T-cell (primary cell): ENCODE measurements around the gene TXLNB. TPM values are rescaled to one million over a fixed set of nuclear protein-coding genes. Genes with fewer than 3 reads are reported as not detected.
A peak's percentile ranks its signal among the peaks of the same experiment; 100 is the strongest.

Source experiments
- ATAC-seq, 4 experiments: fragments of 200-7000 bp in 3 of 4; fragments of 150-1000 bp in 1 of 4; cut with Tn5 transposase; replicated peaks in 1 of 4; 1 replicate in 3 of 4; 2 replicates in 1 of 4; pipeline ENCODE4 v1.10.0; 2021; ENCODE audit warnings: moderate library complexity in 3 of 4, mild to moderate bottlenecking in 2 of 4, moderate number of reproducible peaks in 1 of 4
- CTCF ChIA-PET, 2 donors: fragments of 300-600 bp; sonication (Branson Sonifier 250); formaldehyde crosslinking; loops; one replicate each; lab custom pipeline; 2022; ENCODE audit warnings: antibody characterized with exemption in 2 of 2; lab: Charles Lee
- POLR2A ChIA-PET, 2 donors: fragments of 300-600 bp; sonication (Branson Sonifier 250); formaldehyde crosslinking; loops; one replicate each; lab custom pipeline; 2022; ENCODE audit warnings: antibody characterized with exemption in 2 of 2; lab: Charles Lee
- DNase-seq, 35 experiments: peaks; one replicate each; pipeline versions ENCODE4 v3.0.0 to v3.0.0-alpha.2; 2013 to 2023
- H3K27ac ChIP-seq: one replicate; pipeline ENCODE4 v1.5.1; 2013; ENCODE audit warnings: low read length
- H3K27me3 ChIP-seq, 2 experiments: replicated peaks in 1 of 2; 1 replicate in 1 of 2; 2 replicates in 1 of 2; pipeline versions ENCODE4 v1.6.1 to v1.7.0; 2013; ENCODE audit warnings: low read length in 1 of 2, mixed read lengths in 1 of 2; ENCODE audit not compliant: control insufficient read depth in 2 of 2, insufficient read depth in 2 of 2; ENCODE audit errors: extremely low read depth in 1 of 2
- H3K36me3 ChIP-seq, 2 donors: 1 replicate in 1 of 2; 2 replicates in 1 of 2; pipeline versions ENCODE4 v1.6.1 to v1.7.0; 2013; ENCODE audit warnings: low read length in 1 of 2; ENCODE audit not compliant: control insufficient read depth in 2 of 2, insufficient read depth in 1 of 2; ENCODE audit errors: extremely low read depth in 1 of 2
- H3K4me1 ChIP-seq, 2 experiments: 1 replicate in 1 of 2; 2 replicates in 1 of 2; pipeline versions ENCODE4 v1.6.1 to v1.7.0; 2013; ENCODE audit warnings: low read length in 2 of 2, mixed read lengths in 1 of 2; ENCODE audit not compliant: insufficient read depth in 2 of 2, control insufficient read depth in 1 of 2; ENCODE audit errors: extremely low read depth in 1 of 2
- H3K4me3 ChIP-seq, 2 donors: 1 replicate in 1 of 2; 2 replicates in 1 of 2; pipeline versions ENCODE4 v1.5.1 to v1.7.0; 2013; ENCODE audit warnings: mild to moderate bottlenecking in 2 of 2, low read length in 1 of 2, moderate library complexity in 1 of 2; ENCODE audit not compliant: control insufficient read depth in 1 of 2; ENCODE audit errors: extremely low read depth in 1 of 2
- H3K9me3 ChIP-seq: 2 replicates; pipeline ENCODE4 v1.7.0; 2013
- H3K27ac Mint-ChIP-seq, 2 donors: one replicate each; pipeline ENCODE4 v1.8.0; 2020 to 2021; ENCODE audit warnings: mild to moderate bottlenecking in 2 of 2, mixed read lengths in 2 of 2
- H3K27me3 Mint-ChIP-seq, 2 donors: one replicate each; pipeline ENCODE4 v1.8.0; 2021 to 2022; ENCODE audit warnings: mixed read lengths in 2 of 2
- H3K36me3 Mint-ChIP-seq: one replicate; pipeline ENCODE4 v1.8.0; 2021; ENCODE audit warnings: mixed read lengths
- H3K4me1 Mint-ChIP-seq, 3 donors: one replicate each; pipeline ENCODE4 v1.8.0; 2020 to 2022; ENCODE audit warnings: mixed read lengths in 3 of 3, mild to moderate bottlenecking in 1 of 3
- H3K4me3 Mint-ChIP-seq, 3 donors: one replicate each; pipeline ENCODE4 v1.8.0; 2020 to 2022; ENCODE audit warnings: mild to moderate bottlenecking in 3 of 3, mixed read lengths in 3 of 3, moderate library complexity in 3 of 3
- H3K9me3 Mint-ChIP-seq, 3 donors: one replicate each; pipeline ENCODE4 v1.8.0; 2020 to 2022; ENCODE audit warnings: mixed read lengths in 3 of 3
- WGBS: methylation state at CpG from one replicate; pipeline ENCODE4 v1.1.5; 2013; ENCODE audit warnings: missing lambda C conversion rate; ENCODE audit not compliant: insufficient coverage; 5-methylcytosine and 5-hydroxymethylcytosine counted together
- total RNA-seq, 35 experiments: library from RNA in 6 of 35; stranded (reverse) in 6 of 35; fragments of 120-200 nt in 1 of 35; gene quantifications; one replicate each; pipeline versions ENCODE4 v1.2.1 to v1.2.4 and lab custom pipeline; 2013 to 2026

Gene TXLNB
- total RNA-seq, 5 donors from 2014 or later (not counting 1 experiment from before 2014, with no cell fraction given) = 0.41 to 0.92 (median 0.72) TPM

DNA sequence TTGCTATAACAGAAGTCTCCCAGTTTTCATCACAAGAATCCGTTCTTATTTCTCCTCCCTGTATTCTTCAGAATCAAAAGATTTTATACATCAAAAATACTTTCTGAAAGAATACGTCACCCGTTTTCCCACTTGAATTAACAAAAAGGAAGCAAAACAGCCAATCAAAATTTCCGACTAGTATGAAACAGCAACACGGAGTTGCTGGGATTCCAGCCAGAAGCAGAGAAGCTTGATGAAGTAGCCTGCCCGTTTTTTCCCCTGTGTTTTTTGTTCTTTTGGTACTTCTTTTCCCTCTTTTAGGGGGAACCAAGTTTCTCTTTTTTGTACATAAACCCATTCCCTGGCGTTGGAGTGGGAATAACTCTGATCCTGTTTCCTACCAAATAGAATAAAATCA, 14.6 kb downstream of the TXLNB start:
- Mint-ChIP-seq H3K9me3 (no peaks in the 10 kb centered on the region), H3K36me3 (peaks cover 4% of the 10 kb centered on the region), H3K27ac (peak overlapping the region; percentile 41 to 52), H3K27me3 (no peaks in the 10 kb centered on the region), H3K4me3 (no peak overlapping the region), H3K4me1 (peaks cover 27 to 30% (median 28%) of the 10 kb centered on the region in 3 donors)
- no peaks in the 10 kb centered on the region for H3K36me3 ChIP-seq
- WGBS = 97% methylated on average over 5 of the region's 7 CpGs
- H3K9me3 ChIP-seq = no peaks in the 10 kb centered on the region
- DNase-seq (no peak), ATAC-seq (no peak)
- H3K27ac ChIP-seq = no peak overlapping the region
- peaks cover 7 to 10% of the 10 kb centered on the region in 2 experiments for H3K4me1 ChIP-seq
- no peaks in the 10 kb centered on the region for H3K27me3 ChIP-seq
- POLR2A ChIA-PET = interaction anchor here in 1 of 2 donors (0.6 kb wide), 1 partner anchor 14 kb away, joined by 4 read pairs; no protein-coding TSS in a partner anchor
- H3K4me3 ChIP-seq = no peak overlapping the region
- CTCF ChIA-PET = interaction anchor here in 1 of 2 donors (2.0 kb wide), 1 partner anchor 47 kb away, joined by 6 read pairs; no protein-coding TSS in a partner anchor

DNA sequence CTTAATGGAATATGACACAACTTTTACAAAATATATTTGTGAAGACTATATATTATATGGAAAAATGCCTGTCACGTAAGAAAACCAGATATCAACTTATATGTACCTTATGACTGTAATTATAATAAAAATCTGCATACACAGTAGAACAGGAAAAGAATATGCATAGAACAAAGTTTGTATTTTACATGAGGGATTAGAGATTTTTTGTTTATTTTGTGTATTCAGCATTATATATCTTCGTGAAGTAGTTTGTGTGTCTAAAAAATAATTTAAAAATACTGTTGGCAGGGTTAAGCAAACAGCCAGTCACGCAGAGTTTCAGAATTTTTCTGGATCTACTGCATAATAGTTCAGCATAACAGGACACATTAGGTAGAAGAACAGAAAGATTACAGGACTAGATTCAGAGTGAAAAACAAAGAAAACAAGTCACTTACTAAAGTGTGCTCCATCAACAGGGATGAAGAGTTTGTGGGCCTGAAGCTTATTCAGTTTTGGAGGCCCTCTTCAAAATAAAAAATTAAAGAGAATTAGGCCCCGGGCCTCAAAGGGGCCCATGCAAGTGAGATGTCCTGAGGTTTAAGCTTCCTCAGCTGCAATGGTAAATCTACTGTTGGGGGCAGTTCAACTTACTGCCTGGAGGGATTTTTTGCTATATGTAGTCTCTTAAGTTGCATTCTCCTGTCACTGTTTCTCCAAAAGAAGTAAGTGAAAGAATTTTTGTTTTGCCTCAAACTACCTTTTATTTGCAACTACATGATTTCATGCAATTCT, 16.3 kb downstream of the TXLNB start:
- Mint-ChIP-seq H3K4me3 (no peak overlapping the region), H3K4me1 (peaks cover 21 to 27% (median 27%) of the 10 kb centered on the region in 3 donors), H3K27ac (peak overlapping the region in 1 of 2 donors; percentile 34), H3K9me3 (no peaks in the 10 kb centered on the region), H3K27me3 (no peaks in the 10 kb centered on the region), H3K36me3 (peaks cover 4% of the 10 kb centered on the region)
- no peak overlapping the region for H3K27ac ChIP-seq
- CTCF ChIA-PET = interaction anchor here in 1 of 2 donors (1.1 to 2.0 kb wide), 2 partner anchors 49 to 56 kb away, joined by 3 to 6 read pairs; no protein-coding TSS in a partner anchor
- no peaks in the 10 kb centered on the region for H3K36me3 ChIP-seq
- peaks cover 6 to 10% of the 10 kb centered on the region in 2 experiments for H3K4me1 ChIP-seq
- H3K9me3 ChIP-seq = no peaks in the 10 kb centered on the region
- ATAC-seq (no peak), DNase-seq (no peak)
- no peaks in the 10 kb centered on the region for H3K27me3 ChIP-seq
- H3K4me3 ChIP-seq = no peak overlapping the region
- 100% methylated on average over 1 of the region's 4 CpGs for whole genome bisulfite sequencing
- POLR2A ChIA-PET = interaction anchor here in 1 of 2 donors (0.8 kb wide), 1 partner anchor 52 kb away, joined by 3 read pairs; no protein-coding TSS in a partner anchor

DNA sequence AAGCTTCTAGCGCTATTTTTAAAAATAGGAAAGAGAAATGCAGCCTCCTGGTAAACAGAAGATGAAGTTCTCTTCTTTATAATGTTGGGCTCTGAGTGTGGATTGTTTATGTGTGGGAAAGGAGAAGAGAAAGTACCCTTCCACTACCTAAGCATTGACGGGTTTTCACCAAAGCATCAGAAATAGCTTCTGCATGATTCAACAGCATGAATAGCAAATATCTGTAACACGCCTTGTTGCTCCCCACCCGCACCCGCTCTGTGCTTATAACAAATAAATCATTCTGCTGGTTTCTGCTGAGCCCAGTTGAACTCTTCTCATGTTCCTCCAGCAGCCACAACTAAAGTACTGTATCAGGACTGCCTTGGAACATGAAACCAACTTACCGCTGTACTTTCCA, 20.7 kb downstream of the TXLNB start:
- no peaks in the 10 kb centered on the region for H3K27me3 Mint-ChIP-seq
- no peak for DNase-seq
- POLR2A ChIA-PET = interaction anchor here in 1 of 2 donors (0.6 kb wide), 1 partner anchor 146 kb away, joined by 4 read pairs; no protein-coding TSS in a partner anchor
- H3K27ac Mint-ChIP-seq = peak overlapping the region in 1 of 2 donors; percentile 50
- Histone ChIP-seq H3K36me3 (no peaks in the 10 kb centered on the region), H3K4me3 (no peak overlapping the region), H3K27ac (no peak overlapping the region), H3K4me1 (no peaks in the 10 kb centered on the region), H3K9me3 (no peaks in the 10 kb centered on the region), H3K27me3 (no peaks in the 10 kb centered on the region)
- H3K36me3 Mint-ChIP-seq = peaks cover 10% of the 10 kb centered on the region
- CTCF ChIA-PET = interaction anchor here in 1 of 2 donors (0.6 kb wide), 1 partner anchor 37 kb away, joined by 3 read pairs; no protein-coding TSS in a partner anchor
- WGBS = 89% methylated on average over 3 of the region's 6 CpGs
- H3K4me1 Mint-ChIP-seq = peaks cover 0 to 5% (median 4%) of the 10 kb centered on the region in 3 donors
- ATAC-seq = no peak
- no peak overlapping the region for H3K4me3 Mint-ChIP-seq
- H3K9me3 Mint-ChIP-seq = peaks cover 0 to 3% (median 0%) of the 10 kb centered on the region in 3 donors

DNA sequence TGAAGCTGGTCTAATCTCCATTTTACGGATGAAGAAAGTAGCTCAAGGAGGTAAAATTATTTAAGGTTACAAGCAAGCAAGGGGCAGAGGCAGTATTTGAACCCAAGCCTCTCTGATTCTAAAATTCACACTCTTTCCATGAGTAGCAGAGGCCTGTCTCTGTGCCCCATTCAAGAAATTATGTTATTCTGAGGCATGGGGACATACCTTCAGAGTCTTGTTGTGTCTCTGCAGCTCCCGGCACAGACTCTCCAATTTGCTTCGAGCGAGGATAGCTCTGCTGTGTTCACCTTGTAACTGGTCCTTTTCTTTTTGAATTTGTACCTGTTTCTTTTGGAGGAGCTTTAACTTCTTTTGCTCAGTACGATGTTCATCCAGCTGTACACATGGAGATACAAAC, 21.5 kb downstream of the TXLNB start:
- ChIA-PET CTCF (interaction anchor here in 1 of 2 donors (0.6 kb wide), 1 partner anchor 37 kb away, joined by 3 read pairs; no protein-coding TSS in a partner anchor), POLR2A (interaction anchor here in 1 of 2 donors (0.5 to 0.6 kb wide), 2 partner anchors 102 to 145 kb away, joined by 4 read pairs; no protein-coding TSS in a partner anchor)
- H3K36me3 ChIP-seq = no peaks in the 10 kb centered on the region
- Mint-ChIP-seq H3K4me3 (no peak overlapping the region), H3K36me3 (peaks cover 10% of the 10 kb centered on the region), H3K9me3 (peaks cover 0 to 3% (median 0%) of the 10 kb centered on the region in 3 donors), H3K27me3 (no peaks in the 10 kb centered on the region), H3K4me1 (peaks cover 0 to 8% (median 3%) of the 10 kb centered on the region in 3 donors), H3K27ac (no peak overlapping the region)
- no peaks in the 10 kb centered on the region for H3K4me1 ChIP-seq
- H3K27ac ChIP-seq = no peak overlapping the region
- ATAC-seq = no peak
- no peak overlapping the region for H3K4me3 ChIP-seq
- H3K9me3 ChIP-seq = no peaks in the 10 kb centered on the region
- 100% methylated on average over 3 of the region's 5 CpGs for WGBS
- H3K27me3 ChIP-seq = no peaks in the 10 kb centered on the region
- DNase-seq = no peak

DNA sequence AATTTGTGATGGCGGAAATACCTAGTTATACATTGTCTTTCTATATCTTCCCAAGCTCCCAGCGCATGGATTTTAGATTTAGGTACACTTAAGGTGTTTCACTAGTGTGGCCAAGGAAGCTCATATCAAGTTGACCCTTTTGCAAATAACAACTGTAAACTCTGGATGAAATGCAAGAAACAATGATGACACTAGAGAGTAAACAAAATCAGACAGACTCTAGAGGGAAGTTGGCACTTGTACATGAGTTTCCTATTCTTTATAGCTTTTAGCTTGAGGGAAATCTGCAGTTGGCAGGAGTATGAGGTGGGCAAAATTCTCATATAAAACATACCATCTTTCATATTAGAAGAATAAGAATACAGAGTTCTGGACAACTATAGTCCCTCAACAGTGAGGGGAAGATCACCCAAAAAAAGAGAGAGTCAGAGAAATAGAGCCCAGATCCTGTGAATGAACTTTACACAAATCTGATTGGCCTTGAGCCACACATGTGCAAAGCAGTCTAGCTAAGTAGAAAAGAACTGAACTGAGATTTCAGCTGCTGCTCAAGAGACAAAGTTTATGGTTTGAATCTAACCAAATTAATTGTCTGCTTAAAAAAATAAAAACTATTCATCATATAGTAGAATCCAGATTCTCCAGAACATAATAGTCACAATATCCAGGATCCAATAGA, 26.1 kb downstream of the TXLNB start:
- H3K9me3 ChIP-seq = no peaks in the 10 kb centered on the region
- no peak overlapping the region for H3K4me3 ChIP-seq
- no peak overlapping the region for H3K27ac ChIP-seq
- H3K4me1 ChIP-seq = peaks cover 9 to 10% of the 10 kb centered on the region in 2 experiments
- no peaks in the 10 kb centered on the region for H3K27me3 Mint-ChIP-seq
- no CpG with 5 or more reads among the region's 2 CpGs for WGBS
- H3K27me3 ChIP-seq = no peaks in the 10 kb centered on the region
- ATAC-seq (no peak), DNase-seq (no peak)
- peaks cover 16 to 21% (median 18%) of the 10 kb centered on the region in 3 donors for H3K4me1 Mint-ChIP-seq
- peaks cover 0 to 3% (median 0%) of the 10 kb centered on the region in 3 donors for H3K9me3 Mint-ChIP-seq
- CTCF ChIA-PET = no interaction called here
- H3K36me3 Mint-ChIP-seq = peaks cover 12% of the 10 kb centered on the region
- POLR2A ChIA-PET = interaction anchor here in 1 of 2 donors (0.6 kb wide), 1 partner anchor 95 kb away, joined by 4 read pairs; no protein-coding TSS in a partner anchor
- H3K27ac Mint-ChIP-seq = peak overlapping the region in 1 of 2 donors; percentile 29
- no peak overlapping the region for H3K4me3 Mint-ChIP-seq
- H3K36me3 ChIP-seq = no peaks in the 10 kb centered on the region
